Glutamatergic neuron (in vitro differentiated cells): ENCODE measurements around the gene SLC66A3. TPM values are rescaled to one million over a fixed set of nuclear protein-coding genes. Genes with fewer than 3 reads are reported as not detected.

Source experiments
- DNase-seq: peaks from one replicate; pipeline ENCODE4 v3.0.0; 2022
- H3K27ac Mint-ChIP-seq: one replicate; pipeline ENCODE4 v1.8.0; 2020; ENCODE audit warnings: mild to moderate bottlenecking, mixed read lengths, inconsistent platforms; ENCODE audit not compliant: unreplicated experiment
- H3K27me3 Mint-ChIP-seq: one replicate; pipeline ENCODE4 v1.8.0; 2020; ENCODE audit warnings: mild to moderate bottlenecking, moderate library complexity, mixed read lengths, inconsistent platforms; ENCODE audit not compliant: unreplicated experiment
- H3K36me3 Mint-ChIP-seq: one replicate; pipeline ENCODE4 v1.8.0; 2020; ENCODE audit warnings: mild to moderate bottlenecking, mixed read lengths, inconsistent platforms; ENCODE audit not compliant: unreplicated experiment
- H3K4me1 Mint-ChIP-seq: one replicate; pipeline ENCODE4 v1.8.0; 2020; ENCODE audit warnings: mild to moderate bottlenecking, low read depth, mixed read lengths, inconsistent platforms; ENCODE audit not compliant: unreplicated experiment
- H3K4me3 Mint-ChIP-seq: one replicate; pipeline ENCODE4 v1.8.0; 2020; ENCODE audit warnings: mild to moderate bottlenecking, mixed read lengths, inconsistent platforms; ENCODE audit not compliant: unreplicated experiment
- H3K9me3 Mint-ChIP-seq: one replicate; pipeline ENCODE4 v1.8.0; 2020; ENCODE audit warnings: mild to moderate bottlenecking, moderate library complexity, mixed read lengths, inconsistent platforms; ENCODE audit not compliant: unreplicated experiment
- CTCF ChIP-seq: fragments of 200-600 bp; sonication (generic); IDR thresholded peaks from one replicate; pipeline ENCODE4 v1.5.0; 2021; ENCODE audit not compliant: partially characterized antibody, unreplicated experiment
- total RNA-seq: library from RNA; stranded (reverse); fragmentation: NEBNext Ultra II Directional; extraction: Animal tissue kit (Norgen Biotek cat#: 25700); gene quantifications from one replicate; pipeline ENCODE4 v1.2.1, GENCODE V29; 2021; ENCODE audit not compliant: unreplicated experiment

Gene SLC66A3
- total RNA-seq, 1 donor from 2014 or later, result 10.9 TPM

- TF ChIP-seq CTCF, result no peak
- peaks cover 4% of the 10 kb centered on the region for H3K9me3 Mint-ChIP-seq
- no peak overlapping the region for H3K4me3 Mint-ChIP-seq
- H3K4me1 Mint-ChIP-seq, result peaks cover 5% of the 10 kb centered on the region
- peaks cover 2% of the 10 kb centered on the region for H3K27me3 Mint-ChIP-seq
- H3K27ac Mint-ChIP-seq, result no peak overlapping the region
- no peaks in the 10 kb centered on the region for H3K36me3 Mint-ChIP-seq
- DNase-seq, result no peak
Measured at GRCh38 chr2:11133936-11134320, 21.3 kb upstream of the SLC66A3 start.

GRCh38 chr2:11134349-11134748 lies 20.9 kb upstream of the SLC66A3 start:
- Mint-ChIP-seq H3K9me3 (peaks cover 4% of the 10 kb centered on the region), H3K4me3 (no peak overlapping the region), H3K4me1 (peaks cover 5% of the 10 kb centered on the region), H3K27ac (no peak overlapping the region), H3K36me3 (no peaks in the 10 kb centered on the region), H3K27me3 (peaks cover 2% of the 10 kb centered on the region)
- no peak for DNase-seq
- TF ChIP-seq CTCF, result no peak

- DNase-seq, result no peak
- TF ChIP-seq CTCF, result no peak
- H3K4me3 Mint-ChIP-seq, result no peak overlapping the region
- H3K27ac Mint-ChIP-seq, result no peak overlapping the region
- no peaks in the 10 kb centered on the region for H3K4me1 Mint-ChIP-seq
- H3K36me3 Mint-ChIP-seq, result no peaks in the 10 kb centered on the region
- peaks cover 2% of the 10 kb centered on the region for H3K9me3 Mint-ChIP-seq
- H3K27me3 Mint-ChIP-seq, result peaks cover 7% of the 10 kb centered on the region
Measured at GRCh38 chr2:11140492-11140891, 14.8 kb upstream of the SLC66A3 start.

- DNase-seq, result no peak
- Mint-ChIP-seq H3K27ac (no peak overlapping the region), H3K9me3 (peaks cover 1% of the 10 kb centered on the region), H3K4me1 (no peaks in the 10 kb centered on the region), H3K4me3 (no peak overlapping the region), H3K36me3 (no peaks in the 10 kb centered on the region), H3K27me3 (peaks cover 9% of the 10 kb centered on the region)
- no peak for TF ChIP-seq CTCF
Measured at GRCh38 chr2:11141319-11141718, 13.9 kb upstream of the SLC66A3 start.

- Mint-ChIP-seq H3K9me3 (no peaks in the 10 kb centered on the region), H3K4me1 (no peaks in the 10 kb centered on the region), H3K36me3 (no peaks in the 10 kb centered on the region), H3K27ac (no peak overlapping the region), H3K27me3 (peaks cover 7% of the 10 kb centered on the region), H3K4me3 (no peak overlapping the region)
- DNase-seq, result no peak
- TF ChIP-seq CTCF, result no peak
Measured at GRCh38 chr2:11142330-11142729, 12.9 kb upstream of the SLC66A3 start.
